Activated CD4-positive, alpha-beta T cell treated with anti-CD3 and anti-CD28 coated beads, Interleukin-2, Interleukin-6, amounts not matched to agents 100 ng/mL and 50 ng/mL, durations not matched to agents 16 hours and 8 hours (primary cell): ENCODE data around the gene GPT2.

ENCODE experiments used
- DNase-seq: peaks from one replicate; pipeline ENCODE4 v3.0.0-alpha.2; 2020

GPT2 gene

GRCh38 chr16:46899443-46900143 is 15.4 kb downstream of the GPT2 start:
- DNase-seq = no peak

GRCh38 chr16:46900455-46901235 is 16.5 kb downstream of the GPT2 start:
- DNase-seq = no peak

GRCh38 chr16:46901709-46902108 is 17.5 kb downstream of the GPT2 start:
- DNase-seq = no peak

GRCh38 chr16:46903255-46903905 is 19.2 kb downstream of the GPT2 start:
- no peak for DNase-seq

- no peak for DNase-seq
Measured at GRCh38 chr16:46904471-46904870, 20.3 kb downstream of the GPT2 start.

- no peak for DNase-seq
Measured at GRCh38 chr16:46906360-46907060, 22.3 kb downstream of the GPT2 start.

- DNase-seq = no peak
Measured at GRCh38 chr16:46907061-46907774, 23.1 kb downstream of the GPT2 start.

- peak; percentile 69 for DNase-seq
Measured at GRCh38 chr16:46908540-46909372, 24.6 kb downstream of the GPT2 start.

- DNase-seq = peak; percentile 21
Measured at GRCh38 chr16:46911038-46911437, 26.9 kb downstream of the GPT2 start.

- DNase-seq = no peak
Measured at GRCh38 chr16:46911650-46912049, 27.5 kb downstream of the GPT2 start.

- no peak for DNase-seq
Measured at GRCh38 chr16:46914556-46915201, 30.5 kb downstream of the GPT2 start.

GRCh38 chr16:46915483-46916025 is 31.4 kb downstream of the GPT2 start:
- no peak for DNase-seq

GRCh38 chr16:46916980-46917379 is 32.8 kb downstream of the GPT2 start:
- no peak for DNase-seq

GRCh38 chr16:46918400-46918799 is 34.2 kb downstream of the GPT2 start:
- no peak for DNase-seq

- no peak for DNase-seq
Measured at GRCh38 chr16:46918905-46919792, 35.0 kb downstream of the GPT2 start.

- DNase-seq = no peak
Measured at GRCh38 chr16:46920402-46921068, 36.4 kb downstream of the GPT2 start.

- no peak for DNase-seq
Measured at GRCh38 chr16:46922239-46922638, 38.1 kb downstream of the GPT2 start.

GRCh38 chr16:46923513-46924295 is 39.5 kb downstream of the GPT2 start:
- no peak for DNase-seq
